Activated T-cell treated with anti-CD3 and anti-CD28 coated beads, Interleukin-2, amount 50 U/mL, for 4 hours (primary cell): Measurements from ENCODE around the gene ANKRD31. TPM values are rescaled to one million over a fixed set of nuclear protein-coding genes. Genes with fewer than 3 reads are reported as not detected.

ENCODE experiments used
- ATAC-seq, 2 donors: fragments of 200-7000 bp; cut with Tn5 transposase; one replicate each; pipeline ENCODE4 v1.10.0; 2021
- DNase-seq: peaks from one replicate; pipeline ENCODE4 v3.0.0-alpha.2; 2020
- H3K27me3 Mint-ChIP-seq: one replicate; pipeline ENCODE4 v1.8.0; 2021; ENCODE audit warnings: low read depth, mixed read lengths
- H3K36me3 Mint-ChIP-seq: one replicate; pipeline ENCODE4 v1.8.0; 2022; ENCODE audit warnings: mixed read lengths; ENCODE audit not compliant: insufficient read depth
- H3K4me1 Mint-ChIP-seq: one replicate; pipeline ENCODE4 v1.8.0; 2021; ENCODE audit warnings: low read depth, mixed read lengths
- H3K4me3 Mint-ChIP-seq: one replicate; pipeline ENCODE4 v1.8.0; 2021; ENCODE audit warnings: mild to moderate bottlenecking, moderate library complexity, mixed read lengths
- H3K9me3 Mint-ChIP-seq: one replicate; pipeline ENCODE4 v1.8.0; 2021; ENCODE audit warnings: mixed read lengths
- total RNA-seq, 3 donors: library from RNA; stranded (reverse); gene quantifications; one replicate each; pipeline ENCODE4 v1.2.1, GENCODE V29; 2021

The ANKRD31 gene
- total RNA-seq, 3 donors from 2014 or later = 0.37 to 0.56 (median 0.41) TPM

DNA sequence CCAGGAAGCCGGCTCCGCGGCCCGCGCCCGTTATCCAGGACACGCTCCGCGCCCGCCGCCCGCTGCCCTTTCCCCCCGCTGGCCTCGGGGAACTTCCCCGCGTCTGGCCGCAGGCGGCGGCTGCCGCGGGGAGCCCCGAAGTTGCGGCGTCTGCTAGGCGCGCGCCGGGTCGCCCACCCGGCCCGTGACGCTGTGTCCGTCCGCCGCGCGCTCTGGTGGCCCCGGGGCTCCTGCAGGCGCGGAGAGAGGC, 183.7 kb downstream of the ANKRD31 start:
- peaks cover 6% of the 10 kb centered on the region for H3K27me3 Mint-ChIP-seq
- H3K4me1 Mint-ChIP-seq = peaks cover 84% of the 10 kb centered on the region
- H3K36me3 Mint-ChIP-seq = no peaks in the 10 kb centered on the region
- H3K4me3 Mint-ChIP-seq = peak overlapping the region; percentile 77
- ATAC-seq (peak; percentile 30 to 31), DNase-seq (peak; percentile 26)
- H3K9me3 Mint-ChIP-seq = no peaks in the 10 kb centered on the region

DNA sequence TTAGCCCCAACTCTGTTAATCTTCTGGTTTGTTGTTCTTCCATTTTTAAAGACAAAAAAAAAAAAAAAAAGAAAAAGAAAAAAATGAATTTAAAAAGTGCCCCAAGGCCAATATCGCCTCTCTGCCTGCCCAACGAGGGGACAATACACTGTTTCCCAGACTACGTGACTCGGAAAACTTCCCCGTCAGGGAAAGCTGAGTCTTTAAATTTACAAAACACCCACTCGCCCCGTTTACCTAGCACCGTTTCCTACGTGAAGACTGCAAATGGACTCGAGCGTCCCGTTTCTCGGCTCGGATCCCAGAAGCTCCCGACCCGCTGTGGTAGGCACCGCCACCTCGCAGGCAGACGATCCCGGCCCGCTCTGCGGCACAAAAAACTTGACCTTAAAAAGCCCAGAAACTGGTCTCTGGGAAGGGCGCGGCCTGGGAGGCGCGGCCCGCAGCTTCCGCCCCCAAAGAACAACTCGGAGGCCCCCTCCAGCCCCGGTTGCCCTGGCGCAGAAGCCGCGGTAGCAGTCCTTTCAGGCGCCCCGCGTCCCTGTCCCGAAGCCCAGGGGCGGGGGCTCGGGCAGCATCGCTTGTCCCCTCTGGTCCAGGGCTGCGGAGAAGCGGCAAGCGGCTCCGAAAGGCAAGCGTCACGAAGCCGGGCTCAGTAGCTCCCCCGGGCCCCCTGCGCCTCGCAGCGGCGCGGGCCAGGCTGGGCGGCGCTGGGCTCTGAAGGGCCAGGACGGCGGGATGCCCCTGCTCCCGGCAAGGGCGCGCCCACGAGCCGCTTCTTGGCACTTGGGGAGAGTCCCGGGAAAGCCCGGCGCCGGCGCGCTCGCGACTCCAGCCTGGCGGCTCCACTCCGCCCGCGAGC, 184.3 kb downstream of the ANKRD31 start, which contains the start of gene GCNT4:
Gene GCNT4 (minus strand): TSS at position 367 of the 862 bp plus-strand sequence. CDS start 22,521 bp downstream, outside the sequence.
- Mint-ChIP-seq H3K36me3 (no peaks in the 10 kb centered on the region), H3K27me3 (peaks cover 6% of the 10 kb centered on the region), H3K4me1 (peaks cover 84% of the 10 kb centered on the region), H3K9me3 (no peaks in the 10 kb centered on the region), H3K4me3 (peak within 1 kb of the TSS; percentile 92)
- DNase-seq = peak; percentile 32
- ATAC-seq = peak; percentile 23 to 33

DNA sequence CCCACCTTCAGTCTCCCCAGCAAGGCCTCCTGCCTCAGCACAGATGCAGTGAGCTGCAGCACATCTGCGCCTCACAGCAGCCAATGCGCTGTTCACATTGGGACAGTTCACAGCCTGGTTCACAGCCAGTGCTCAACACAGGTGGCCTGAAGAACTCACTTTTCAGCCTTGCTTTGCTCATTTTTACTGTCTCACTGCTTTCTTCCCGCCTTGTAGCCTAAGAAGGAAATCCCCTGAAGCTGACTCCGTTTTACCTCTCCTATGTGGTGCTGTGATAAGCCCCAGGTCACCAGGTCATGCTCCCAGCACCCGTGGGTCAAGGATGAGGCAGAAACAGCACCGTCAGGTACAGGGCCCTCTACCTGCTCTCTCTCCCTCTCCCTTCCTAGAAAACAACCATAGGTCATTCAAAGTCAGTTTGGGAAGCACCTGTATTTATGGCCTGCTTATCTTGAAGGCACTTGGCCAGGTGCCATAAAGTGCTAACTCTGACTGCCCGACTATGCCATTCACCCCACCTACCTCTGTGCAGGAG, 185.4 kb downstream of the ANKRD31 start:
- peaks cover 77% of the 10 kb centered on the region for H3K4me1 Mint-ChIP-seq
- peak; percentile 24 to 26 for ATAC-seq
- peaks cover 6% of the 10 kb centered on the region for H3K27me3 Mint-ChIP-seq
- no peaks in the 10 kb centered on the region for H3K36me3 Mint-ChIP-seq
- peak overlapping the region; percentile 92 for H3K4me3 Mint-ChIP-seq
- peak; percentile 20 for DNase-seq
- H3K9me3 Mint-ChIP-seq = no peaks in the 10 kb centered on the region

DNA sequence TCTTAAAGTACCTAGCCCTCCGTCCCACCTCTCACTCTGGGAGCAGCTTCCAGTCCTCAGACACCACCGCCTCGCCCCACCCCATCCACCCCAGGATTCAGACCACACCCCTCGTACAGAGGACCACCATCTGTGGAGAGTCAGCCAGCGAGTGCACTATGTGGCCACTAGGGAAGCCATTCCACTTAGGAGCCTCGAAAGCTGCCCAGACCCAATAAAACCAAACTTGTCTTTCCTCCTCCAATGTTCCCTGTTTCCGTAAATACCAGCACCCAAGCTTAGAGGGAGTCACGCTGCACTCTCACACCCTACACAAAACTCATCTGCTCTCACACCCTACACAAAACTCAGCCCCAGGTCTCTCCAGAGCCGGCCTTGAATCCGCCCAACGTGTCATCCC, 186.3 kb downstream of the ANKRD31 start:
- H3K27me3 Mint-ChIP-seq = peaks cover 6% of the 10 kb centered on the region
- ATAC-seq = peak; percentile 24 to 27
- peaks cover 74% of the 10 kb centered on the region for H3K4me1 Mint-ChIP-seq
- H3K9me3 Mint-ChIP-seq = no peaks in the 10 kb centered on the region
- H3K4me3 Mint-ChIP-seq = peak overlapping the region; percentile 92
- peaks cover 5% of the 10 kb centered on the region for H3K36me3 Mint-ChIP-seq
- no peak for DNase-seq

DNA sequence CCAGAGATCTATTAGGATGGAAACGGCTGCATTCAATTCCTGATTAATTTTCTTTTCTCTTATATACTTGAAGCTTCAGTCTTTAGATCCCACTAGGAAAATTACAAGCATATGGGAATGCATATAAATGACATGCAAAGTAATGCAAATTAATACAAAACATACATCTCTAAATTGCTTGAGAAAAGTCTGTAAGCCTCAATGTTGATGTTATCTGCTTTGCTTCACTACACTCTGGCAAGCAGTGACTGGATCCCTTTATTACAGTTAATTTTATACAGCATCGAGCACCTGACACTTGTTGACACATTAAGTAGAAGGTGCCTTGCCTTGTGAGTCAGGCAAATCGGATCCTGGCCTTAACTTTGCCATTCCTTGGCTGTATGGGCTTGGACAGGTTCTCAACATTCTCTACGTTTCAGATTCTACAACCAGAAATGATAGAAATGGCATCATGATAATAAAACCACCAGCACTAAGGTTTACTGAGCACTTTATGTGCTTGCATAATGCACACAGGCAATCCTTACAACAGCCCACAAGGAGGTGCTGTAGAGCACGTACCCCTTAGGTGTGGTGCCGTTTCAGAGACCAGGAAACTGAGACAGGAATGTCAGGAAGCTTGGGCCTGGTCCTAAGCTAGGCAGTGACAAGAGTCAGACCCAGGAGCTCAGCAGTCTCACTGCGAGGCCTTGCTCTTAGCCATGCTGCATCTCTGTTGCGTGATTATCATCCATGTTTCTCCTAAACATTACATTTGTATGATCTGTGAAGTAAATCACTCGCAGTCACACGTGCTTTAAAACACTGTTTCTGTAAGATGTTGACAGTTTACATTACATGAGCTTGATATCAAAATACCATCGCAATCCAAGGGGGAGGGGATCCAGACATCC, 187.0 kb downstream of the ANKRD31 start:
- peaks cover 5% of the 10 kb centered on the region for H3K27me3 Mint-ChIP-seq
- H3K36me3 Mint-ChIP-seq = peaks cover 10% of the 10 kb centered on the region
- peaks cover 75% of the 10 kb centered on the region for H3K4me1 Mint-ChIP-seq
- H3K9me3 Mint-ChIP-seq = no peaks in the 10 kb centered on the region
- peak overlapping the region; percentile 92 for H3K4me3 Mint-ChIP-seq
- ATAC-seq (peak; percentile 21 to 22), DNase-seq (peak; percentile 63)

DNA sequence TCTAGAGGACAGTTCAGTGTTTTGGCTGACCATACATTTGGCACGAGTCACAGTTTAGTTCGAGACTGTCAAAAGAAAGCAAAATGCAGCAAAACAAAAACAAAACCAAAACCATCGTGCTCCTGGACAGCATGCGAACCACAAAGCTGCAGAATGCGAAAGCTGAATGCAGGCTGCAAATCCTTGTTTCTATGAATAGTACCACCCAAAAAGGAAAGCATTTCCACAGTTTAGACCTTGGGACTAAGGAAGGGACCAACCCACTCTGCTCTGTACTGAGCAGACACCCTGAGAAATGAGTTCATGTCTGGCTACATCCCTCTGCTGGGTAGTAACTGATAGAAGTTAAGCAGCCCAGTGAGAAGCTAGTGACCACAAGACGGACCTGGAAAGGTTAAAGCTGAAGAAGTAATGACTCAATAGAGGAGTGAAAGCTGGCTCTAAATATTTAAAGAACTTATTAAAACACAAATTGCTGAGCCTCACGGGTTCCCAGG, 188.2 kb downstream of the ANKRD31 start:
- Mint-ChIP-seq H3K27me3 (no peaks in the 10 kb centered on the region), H3K9me3 (no peaks in the 10 kb centered on the region), H3K36me3 (peaks cover 18% of the 10 kb centered on the region), H3K4me3 (peak overlapping the region; percentile 40), H3K4me1 (peaks cover 70% of the 10 kb centered on the region)
- no peak for DNase-seq
- ATAC-seq = no peak

DNA sequence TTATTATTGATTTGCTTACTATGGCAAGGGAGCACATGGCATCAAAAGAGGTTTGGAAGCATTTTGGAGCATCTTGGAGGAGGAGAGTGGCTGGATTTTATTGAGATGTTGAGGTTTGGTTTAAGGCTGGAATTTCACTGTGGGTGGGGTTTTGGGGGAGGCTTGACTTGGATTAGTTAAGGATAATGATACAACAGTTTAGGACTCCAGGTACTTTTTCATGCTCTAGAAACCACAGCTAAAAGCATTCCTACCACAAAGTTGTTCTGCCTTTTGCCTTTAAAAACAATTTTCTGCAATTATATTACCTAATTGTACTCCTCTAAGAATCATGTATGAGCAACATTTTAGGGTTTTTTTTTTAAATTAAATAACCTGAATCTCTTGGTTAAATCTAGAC, 189.3 kb downstream of the ANKRD31 start:
- DNase-seq (no peak), ATAC-seq (no peak)
- H3K4me3 Mint-ChIP-seq = no peak overlapping the region
- H3K9me3 Mint-ChIP-seq = no peaks in the 10 kb centered on the region
- H3K4me1 Mint-ChIP-seq = peaks cover 74% of the 10 kb centered on the region
- H3K36me3 Mint-ChIP-seq = peaks cover 28% of the 10 kb centered on the region
- H3K27me3 Mint-ChIP-seq = no peaks in the 10 kb centered on the region

DNA sequence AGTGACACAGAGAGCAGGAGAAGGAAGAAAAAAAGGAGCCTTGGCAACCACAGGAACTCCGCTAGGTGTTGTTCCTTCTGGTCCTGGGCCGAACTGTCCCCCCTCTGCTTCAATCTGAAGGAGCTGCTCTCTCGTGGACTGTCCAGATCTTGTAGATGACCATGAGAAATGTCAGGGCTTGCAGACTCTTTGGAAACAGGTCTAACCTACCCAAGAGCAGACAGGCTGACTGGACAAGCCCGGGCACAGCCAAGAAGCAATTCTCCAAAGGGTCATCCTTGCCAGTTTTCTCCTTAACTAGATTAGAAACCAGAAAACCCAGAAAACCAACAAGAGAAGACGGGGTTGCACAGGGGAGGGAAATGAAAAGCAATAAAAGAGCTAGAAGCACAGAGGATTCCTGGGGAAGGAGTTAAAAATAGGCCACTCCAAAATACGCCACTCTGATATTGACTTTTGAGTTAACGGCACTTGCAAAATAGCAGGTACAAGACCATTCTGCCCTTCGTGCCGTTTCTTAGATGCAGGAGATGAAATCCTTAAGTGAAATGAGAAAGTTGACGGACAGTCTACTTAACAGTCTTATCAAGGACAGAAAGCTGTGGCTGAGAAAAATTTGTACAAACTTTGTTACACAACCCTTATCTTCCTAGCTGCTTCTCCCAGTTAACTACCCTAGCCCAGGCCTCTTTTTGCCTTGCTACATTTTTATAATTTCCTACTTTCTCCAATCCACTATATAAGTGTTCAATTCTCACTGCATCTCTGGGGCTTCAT, 190.1 kb downstream of the ANKRD31 start:
- Mint-ChIP-seq H3K9me3 (no peaks in the 10 kb centered on the region), H3K36me3 (peaks cover 31% of the 10 kb centered on the region), H3K27me3 (no peaks in the 10 kb centered on the region), H3K4me1 (peaks cover 68% of the 10 kb centered on the region), H3K4me3 (no peak overlapping the region)
- DNase-seq = no peak
- no peak for ATAC-seq

DNA sequence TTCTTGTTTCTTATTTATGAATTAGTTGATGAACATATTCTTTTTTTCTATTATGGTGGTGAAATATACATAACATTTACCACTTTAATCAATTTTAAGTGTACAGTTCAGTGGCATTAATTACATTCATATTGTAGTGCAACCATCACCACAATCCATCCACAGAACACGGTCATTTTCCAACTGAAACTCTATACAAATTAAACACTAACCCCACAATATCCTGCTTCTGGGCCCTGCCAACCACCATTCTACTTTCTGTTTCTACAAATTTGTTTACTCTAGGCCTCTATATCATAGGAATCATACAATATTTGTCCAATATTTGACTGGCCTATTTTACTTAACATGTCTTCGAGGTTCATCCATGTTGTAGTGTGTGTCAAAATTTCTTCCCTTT, 191.6 kb downstream of the ANKRD31 start:
- ATAC-seq = no peak
- no peak for DNase-seq
- Mint-ChIP-seq H3K27me3 (no peaks in the 10 kb centered on the region), H3K4me3 (no peak overlapping the region), H3K9me3 (no peaks in the 10 kb centered on the region), H3K36me3 (peaks cover 37% of the 10 kb centered on the region), H3K4me1 (peaks cover 59% of the 10 kb centered on the region)

DNA sequence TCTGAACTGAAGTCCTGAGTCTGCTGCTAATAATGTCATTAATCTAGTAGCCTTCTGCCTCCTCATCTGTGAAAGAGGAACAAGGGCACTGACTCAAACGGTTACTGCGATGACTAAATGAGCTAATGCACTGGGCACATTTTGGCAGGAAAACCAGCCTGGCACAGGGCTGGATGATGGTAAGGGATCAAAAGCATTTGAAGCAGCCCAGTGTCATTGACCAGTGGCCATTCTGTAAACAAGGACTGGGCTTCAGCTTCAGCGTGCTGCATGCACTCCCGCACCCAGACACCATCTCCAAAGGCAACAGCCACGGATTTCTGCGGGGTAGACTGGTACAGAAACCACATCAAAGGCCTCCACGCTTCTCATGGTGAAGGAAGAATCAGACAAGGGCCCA, 192.3 kb downstream of the ANKRD31 start:
- ATAC-seq (no peak), DNase-seq (no peak)
- H3K4me3 Mint-ChIP-seq = no peak overlapping the region
- no peaks in the 10 kb centered on the region for H3K27me3 Mint-ChIP-seq
- H3K36me3 Mint-ChIP-seq = peaks cover 42% of the 10 kb centered on the region
- no peaks in the 10 kb centered on the region for H3K9me3 Mint-ChIP-seq
- H3K4me1 Mint-ChIP-seq = peaks cover 58% of the 10 kb centered on the region

DNA sequence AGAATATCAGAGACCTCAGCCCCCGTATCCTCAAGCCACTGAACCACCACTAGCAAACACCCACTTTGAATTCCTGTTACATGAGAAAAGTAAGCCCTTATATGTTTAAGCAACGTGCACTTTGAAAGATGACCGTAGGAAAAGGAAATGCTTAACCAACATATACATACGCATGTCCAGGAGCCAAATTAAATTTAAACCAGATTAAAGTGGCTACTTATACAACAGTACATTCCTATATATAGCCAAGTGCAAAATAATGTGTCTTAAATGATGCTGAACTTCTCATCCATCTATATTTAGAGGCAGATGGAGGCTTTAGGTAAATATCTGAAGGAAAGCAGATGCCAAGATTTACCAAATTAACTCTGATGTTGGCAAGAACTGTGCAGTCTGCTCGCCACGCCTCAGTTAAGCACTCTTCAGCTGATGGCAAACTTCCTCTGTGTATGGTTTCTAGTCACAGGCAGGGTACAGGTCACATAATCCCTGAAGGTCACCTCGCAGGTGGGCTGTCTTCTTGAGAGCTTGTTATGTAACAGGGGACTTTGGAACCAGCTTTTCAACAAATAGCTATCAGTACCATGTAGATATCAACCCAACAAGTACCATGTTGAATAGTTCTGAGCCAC, 192.9 kb downstream of the ANKRD31 start:
- no peaks in the 10 kb centered on the region for H3K27me3 Mint-ChIP-seq
- peaks cover 51% of the 10 kb centered on the region for H3K4me1 Mint-ChIP-seq
- no peaks in the 10 kb centered on the region for H3K9me3 Mint-ChIP-seq
- ATAC-seq (no peak), DNase-seq (no peak)
- peaks cover 42% of the 10 kb centered on the region for H3K36me3 Mint-ChIP-seq
- H3K4me3 Mint-ChIP-seq = no peak overlapping the region

DNA sequence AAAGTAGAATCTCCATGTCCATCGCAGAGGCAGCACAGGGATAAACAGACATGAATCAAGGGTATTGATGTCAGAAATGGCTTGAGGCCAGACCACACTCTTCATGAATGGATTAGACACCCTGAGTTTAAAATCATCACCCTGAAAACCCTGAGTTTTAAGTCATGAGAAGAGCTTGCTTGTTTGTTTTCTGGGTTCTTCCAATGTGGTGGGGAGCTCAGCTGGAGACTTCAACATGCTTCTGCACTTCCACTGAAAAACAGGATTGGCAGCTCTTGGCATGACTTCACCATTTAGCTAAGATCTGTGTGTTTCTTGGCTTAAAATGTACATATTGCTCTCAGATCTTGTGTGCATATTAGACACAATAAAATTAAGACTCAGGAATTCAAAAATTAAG, 194.2 kb downstream of the ANKRD31 start:
- no peaks in the 10 kb centered on the region for H3K9me3 Mint-ChIP-seq
- no peaks in the 10 kb centered on the region for H3K27me3 Mint-ChIP-seq
- ATAC-seq (no peak), DNase-seq (no peak)
- H3K4me3 Mint-ChIP-seq = no peak overlapping the region
- peaks cover 42% of the 10 kb centered on the region for H3K36me3 Mint-ChIP-seq
- peaks cover 45% of the 10 kb centered on the region for H3K4me1 Mint-ChIP-seq

DNA sequence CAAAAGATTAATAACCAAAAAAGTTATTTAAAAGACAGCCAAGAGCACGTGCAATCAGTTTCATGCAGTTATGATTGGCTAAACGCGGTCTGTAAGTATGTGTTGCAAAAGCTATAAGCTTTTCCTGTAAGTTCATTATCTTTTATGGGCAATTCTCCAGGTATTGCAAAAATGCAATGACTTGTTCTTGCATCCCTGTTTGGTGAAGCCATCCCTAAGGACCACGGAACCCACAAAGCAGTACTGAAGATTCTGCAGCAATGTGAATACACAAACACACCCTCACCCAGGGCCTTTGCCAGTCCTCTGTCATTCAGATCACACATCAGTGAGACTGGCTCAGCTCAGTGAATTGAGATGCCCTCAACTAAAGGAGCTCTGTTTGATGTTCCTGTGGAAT, 195.7 kb downstream of the ANKRD31 start:
- Mint-ChIP-seq H3K4me1 (peaks cover 51% of the 10 kb centered on the region), H3K9me3 (no peaks in the 10 kb centered on the region), H3K27me3 (no peaks in the 10 kb centered on the region), H3K36me3 (peaks cover 44% of the 10 kb centered on the region), H3K4me3 (no peak overlapping the region)
- ATAC-seq (no peak), DNase-seq (no peak)
